Activated effector memory CD4-positive, alpha-beta T cell treated with Interleukin-2 at 50 U/mL for 16 hours (primary cell): ENCODE measurements around the gene GABRG2.

Experiments used
- DNase-seq: peaks from one replicate; pipeline ENCODE4 v3.0.0-alpha.2; 2020

GABRG2 gene

GRCh38 chr5:162196351-162196750 is 128.8 kb downstream of the GABRG2 start:
- no peak for DNase-seq

- no peak for DNase-seq
Measured at GRCh38 chr5:162202285-162202880, 134.8 kb downstream of the GABRG2 start.
